ENCODE data around the gene UPF1.

DNA sequence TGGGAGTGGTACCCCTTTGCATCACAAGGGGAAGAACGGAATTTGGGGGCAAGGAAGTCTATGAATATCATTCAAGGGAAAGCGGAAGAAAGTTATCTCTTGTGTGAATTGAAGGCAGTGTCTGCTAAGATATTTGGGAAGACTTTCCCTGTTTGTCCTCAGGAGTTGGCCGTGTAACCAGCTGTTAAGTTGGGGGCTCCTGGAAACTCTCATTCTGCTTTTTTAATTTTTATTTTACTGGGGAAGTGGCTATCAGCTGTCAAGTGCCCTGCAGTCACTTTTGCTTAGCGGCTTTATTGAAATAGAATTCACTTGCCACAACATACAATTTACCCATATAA lies 2.9 kb downstream of the UPF1 start:
- TF ChIP-seq EP300 (IDR thresholded peaks at IDR 0.05; ENCODE audit: low read depth) (no peak), POLR2A (IDR thresholded peaks at IDR 0.05) (no peak)
- TF ChIP-seq, protein P1, sequence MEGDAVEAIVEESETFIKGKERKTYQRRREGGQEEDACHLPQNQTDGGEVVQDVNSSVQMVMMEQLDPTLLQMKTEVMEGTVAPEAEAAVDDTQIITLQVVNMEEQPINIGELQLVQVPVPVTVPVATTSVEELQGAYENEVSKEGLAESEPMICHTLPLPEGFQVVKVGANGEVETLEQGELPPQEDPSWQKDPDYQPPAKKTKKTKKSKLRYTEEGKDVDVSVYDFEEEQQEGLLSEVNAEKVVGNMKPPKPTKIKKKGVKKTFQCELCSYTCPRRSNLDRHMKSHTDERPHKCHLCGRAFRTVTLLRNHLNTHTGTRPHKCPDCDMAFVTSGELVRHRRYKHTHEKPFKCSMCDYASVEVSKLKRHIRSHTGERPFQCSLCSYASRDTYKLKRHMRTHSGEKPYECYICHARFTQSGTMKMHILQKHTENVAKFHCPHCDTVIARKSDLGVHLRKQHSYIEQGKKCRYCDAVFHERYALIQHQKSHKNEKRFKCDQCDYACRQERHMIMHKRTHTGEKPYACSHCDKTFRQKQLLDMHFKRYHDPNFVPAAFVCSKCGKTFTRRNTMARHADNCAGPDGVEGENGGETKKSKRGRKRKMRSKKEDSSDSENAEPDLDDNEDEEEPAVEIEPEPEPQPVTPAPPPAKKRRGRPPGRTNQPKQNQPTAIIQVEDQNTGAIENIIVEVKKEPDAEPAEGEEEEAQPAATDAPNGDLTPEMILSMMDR (IDR thresholded peaks at IDR 0.05), result no peak

Measured in transverse colon (tissue), 3 donors.